HG02840 (cell line): Measurements from ENCODE around the gene VAV1.
"Not testable (repeated sequence)": the region's sequence is repeated elsewhere in the genome, so short reads cannot be mapped to it uniquely, and the experiment has no call there.

Experiments used
- ATAC-seq: cut with Tn5 transposase; IDR thresholded peaks from one replicate; pipeline ENCODE4 v1.9.1; 2021; ENCODE audit warnings: mild to moderate bottlenecking, moderate library complexity, moderate number of reproducible peaks; ENCODE audit not compliant: unreplicated experiment, low FRiP score

VAV1 gene

DNA sequence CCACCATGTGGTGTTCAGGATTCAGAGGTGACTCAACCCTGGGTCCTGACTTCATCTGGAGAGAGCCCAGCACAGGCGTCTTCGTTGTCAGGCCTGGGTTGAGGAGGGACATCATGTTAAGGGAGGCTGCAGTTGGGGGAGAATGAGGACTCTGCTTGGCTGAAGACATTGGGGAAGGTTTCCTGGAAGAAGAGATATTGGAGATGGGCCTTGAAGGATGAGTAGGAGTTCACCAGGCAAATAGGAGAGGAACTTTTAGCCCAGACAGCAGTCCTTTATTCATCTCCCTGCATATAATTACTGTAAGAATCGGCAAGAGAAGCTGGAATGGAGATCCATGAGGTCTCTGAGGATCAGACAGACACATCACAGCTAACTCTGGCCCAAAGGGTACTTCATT lies 38.9 kb downstream of the VAV1 start:
- ATAC-seq = no peak

DNA sequence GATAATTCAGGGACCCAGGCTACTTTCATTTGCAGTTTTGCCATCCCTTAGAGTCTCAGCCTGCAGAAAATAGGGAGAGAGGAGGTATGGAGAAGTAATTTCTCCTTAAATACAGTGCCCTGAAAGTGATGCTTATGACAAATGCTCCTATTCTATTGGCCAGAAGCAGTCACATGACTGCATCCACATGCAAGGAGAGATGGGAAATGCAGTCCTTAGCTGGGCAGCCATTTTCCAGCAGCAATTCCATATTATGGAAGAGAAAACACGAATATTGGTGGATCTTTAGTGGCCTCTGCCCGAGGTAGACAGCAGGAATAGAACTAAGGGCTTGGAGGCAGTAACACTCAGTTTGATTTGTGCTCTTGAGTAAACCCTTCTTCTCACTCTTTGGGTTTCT lies 39.4 kb downstream of the VAV1 start:
- no peak for ATAC-seq

DNA sequence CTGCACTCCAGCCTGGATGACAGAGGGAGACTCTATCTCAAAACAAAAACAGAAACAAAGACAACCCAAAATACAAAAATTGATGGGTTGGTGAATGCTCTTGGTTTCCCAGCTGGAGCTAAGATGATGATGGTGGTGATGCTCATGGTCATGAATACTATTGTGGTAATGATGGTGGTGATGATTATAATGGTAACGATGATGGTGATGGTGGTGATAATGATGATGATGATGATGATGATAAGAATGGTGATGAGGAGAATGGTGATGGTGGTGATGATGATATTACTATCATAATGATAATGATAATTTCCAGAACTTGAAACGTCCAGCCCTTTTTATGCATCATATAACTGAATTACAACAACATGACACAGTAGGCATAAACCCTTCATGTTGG lies 40.1 kb downstream of the VAV1 start:
- no peak for ATAC-seq

DNA sequence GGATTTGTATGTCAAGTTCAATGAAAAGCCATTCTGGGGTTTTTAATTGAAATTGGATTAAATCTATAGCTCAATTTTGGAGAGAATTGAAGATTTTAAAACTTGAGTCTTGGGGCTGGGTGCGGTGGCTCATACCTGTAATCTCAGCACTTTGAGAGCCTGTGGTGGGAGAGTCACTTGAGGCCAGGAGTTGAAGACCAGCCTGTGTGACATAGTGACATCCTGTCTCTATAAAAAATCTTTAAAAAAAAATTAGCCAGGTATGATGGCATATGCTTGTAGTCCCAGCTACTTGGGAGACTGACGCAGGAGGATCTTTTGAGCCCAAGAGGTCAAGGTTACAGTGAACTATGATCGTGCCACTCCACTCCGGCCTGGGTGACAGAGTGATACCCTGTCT lies 41.2 kb downstream of the VAV1 start:
- ATAC-seq = no peak

DNA sequence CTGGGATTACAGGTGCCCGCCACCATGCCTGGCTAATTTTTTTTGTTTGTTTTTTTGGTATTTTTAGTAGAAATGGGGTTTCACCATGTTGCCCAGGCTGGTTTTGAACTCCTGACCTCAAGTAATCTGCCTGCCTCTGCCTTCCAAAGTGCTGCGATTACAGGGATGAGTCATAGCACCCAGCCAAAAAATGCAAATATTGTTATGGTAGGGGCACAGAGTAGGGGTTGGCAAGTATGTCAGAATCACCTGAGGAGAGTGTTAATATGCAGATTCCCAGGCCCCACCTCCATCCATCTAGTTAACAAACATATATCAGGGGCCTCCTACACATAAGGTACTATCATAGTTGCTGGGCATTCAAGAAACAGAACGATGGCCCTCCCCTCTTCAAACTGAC lies 44.7 kb downstream of the VAV1 start:
- ATAC-seq = no peak

DNA sequence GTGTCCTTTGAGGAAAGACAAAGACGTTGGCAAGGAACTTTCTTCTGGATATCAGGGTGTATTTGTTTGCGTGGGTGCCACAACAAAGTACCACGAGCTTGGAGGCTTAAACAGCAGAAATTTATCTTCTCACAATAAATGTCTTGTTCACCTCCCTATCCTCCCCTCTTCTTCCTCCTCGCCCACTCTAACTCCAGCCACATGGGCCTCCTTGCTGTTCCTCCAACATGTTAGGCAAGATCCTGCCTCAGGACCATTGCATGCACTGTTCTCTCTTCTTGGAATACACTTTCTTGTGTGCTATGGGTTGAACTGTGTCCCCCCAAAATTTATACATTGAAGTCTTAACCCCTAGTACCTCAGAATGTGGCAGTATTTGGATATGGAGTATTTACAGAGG lies 45.7 kb downstream of the VAV1 start:
- no peak for ATAC-seq

DNA sequence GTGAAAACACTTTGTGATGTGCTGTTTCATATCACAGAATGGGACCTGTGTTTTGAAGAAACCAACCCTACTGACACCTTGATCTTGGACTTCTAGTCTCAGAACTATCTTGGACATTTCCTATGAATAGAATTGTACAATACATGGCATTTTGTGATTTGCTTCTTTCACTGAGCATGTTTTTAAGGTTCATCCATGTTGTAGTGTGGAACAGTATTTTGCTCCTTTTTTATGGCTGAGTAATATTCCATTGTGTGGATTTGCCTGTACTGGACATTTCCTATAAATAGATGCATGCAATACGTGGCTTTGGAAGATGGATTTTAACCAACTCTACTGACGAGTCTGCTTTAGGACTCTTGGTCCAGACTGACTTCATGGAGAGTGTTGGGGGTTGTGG lies 46.8 kb downstream of the VAV1 start:
- ATAC-seq = no peak

DNA sequence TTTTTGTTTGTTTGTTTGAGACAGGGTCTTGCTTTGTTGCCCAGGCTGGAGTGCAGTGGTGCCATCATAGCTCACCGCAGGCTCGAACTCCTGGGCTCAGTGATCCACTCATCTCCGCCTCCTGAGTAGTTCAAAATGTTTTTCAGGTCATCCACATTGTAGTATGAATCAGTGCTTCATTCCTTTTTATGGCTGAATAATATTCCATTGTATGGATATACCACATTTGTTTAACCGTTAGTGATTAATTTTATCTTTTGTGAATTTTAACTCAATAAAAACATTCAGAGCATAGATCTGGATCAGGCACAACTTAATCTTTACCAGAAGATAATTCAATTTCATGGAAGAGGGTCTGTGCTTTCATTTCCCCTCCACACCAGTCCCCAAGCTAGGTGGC lies 47.7 kb downstream of the VAV1 start:
- no peak for ATAC-seq

DNA sequence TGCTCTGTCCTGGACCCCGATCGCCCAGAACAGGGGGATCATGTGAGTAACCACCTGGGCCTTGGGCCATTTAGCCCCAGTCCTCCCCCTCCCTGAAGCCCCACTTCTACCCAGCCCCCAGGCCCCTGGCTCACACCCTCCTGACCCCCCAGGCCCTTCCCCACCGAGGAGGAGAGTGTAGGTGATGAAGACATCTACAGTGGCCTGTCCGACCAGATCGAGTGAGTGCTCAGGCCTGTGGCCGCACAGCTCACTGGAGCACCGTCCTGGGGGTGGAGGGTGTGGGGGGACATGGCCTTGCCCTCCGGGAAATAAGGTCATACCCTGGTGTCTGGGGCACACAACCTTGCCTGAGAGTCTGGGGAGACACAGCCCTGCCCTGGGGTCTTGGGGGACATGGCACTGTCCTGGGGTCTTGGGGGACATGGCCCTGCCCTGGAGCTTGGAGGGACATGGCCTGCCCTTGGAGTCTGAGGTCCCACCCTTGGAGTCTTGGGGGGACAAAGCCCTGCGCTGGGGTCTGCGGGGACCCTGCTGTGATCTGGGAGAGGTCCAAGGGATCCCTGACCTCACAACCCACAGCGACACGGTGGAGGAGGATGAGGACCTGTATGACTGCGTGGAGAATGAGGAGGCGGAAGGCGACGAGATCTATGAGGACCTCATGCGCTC lies 49.3 kb downstream of the VAV1 start:
- ATAC-seq = no peak

DNA sequence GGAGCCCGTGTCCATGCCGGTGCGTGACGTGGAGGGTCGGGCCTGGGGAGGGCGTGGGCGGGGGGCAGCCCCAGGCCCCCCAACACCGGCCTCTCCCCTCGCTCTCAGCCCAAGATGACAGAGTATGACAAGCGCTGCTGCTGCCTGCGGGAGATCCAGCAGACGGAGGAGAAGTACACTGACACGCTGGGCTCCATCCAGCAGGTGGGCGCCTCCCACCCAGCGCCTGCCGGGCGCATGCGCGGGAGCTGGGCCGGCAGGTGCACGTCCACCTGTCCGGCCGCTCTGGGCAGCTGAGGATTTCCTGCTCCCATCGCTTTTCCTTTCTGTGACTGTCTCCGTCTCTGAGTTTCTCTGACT lies 49.8 kb downstream of the VAV1 start:
- no peak for ATAC-seq

DNA sequence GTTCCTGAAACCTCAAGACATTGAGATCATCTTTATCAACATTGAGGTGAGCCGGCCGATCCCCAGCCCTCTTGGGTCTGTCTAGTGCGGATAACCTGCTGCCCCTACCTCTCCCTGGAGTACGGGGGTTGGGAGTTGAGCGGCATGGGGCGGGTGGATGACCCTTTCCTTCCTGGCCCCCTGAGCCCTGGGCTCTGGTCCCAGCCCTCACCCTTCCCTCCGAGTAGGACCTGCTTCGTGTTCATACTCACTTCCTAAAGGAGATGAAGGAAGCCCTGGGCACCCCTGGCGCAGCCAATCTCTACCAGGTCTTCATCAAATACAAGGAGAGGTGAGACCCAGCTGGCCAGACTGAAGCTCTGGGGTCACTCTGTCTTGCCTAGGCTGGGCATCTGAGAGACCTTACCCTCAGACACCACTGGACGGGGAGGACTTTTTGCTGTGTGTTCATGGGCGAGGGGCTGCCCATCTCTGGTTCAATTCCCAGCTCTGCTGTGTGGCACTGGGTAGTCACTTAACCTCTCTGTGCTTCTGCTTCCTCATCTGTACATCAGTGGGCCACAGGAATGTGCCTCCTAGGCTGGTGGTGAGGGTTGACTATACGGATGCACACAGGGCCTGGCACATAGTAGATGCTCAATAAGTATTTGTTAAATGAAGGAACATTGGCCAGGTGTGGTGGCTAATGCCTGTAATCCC lies 52.7 kb downstream of the VAV1 start:
- no peak for ATAC-seq

DNA sequence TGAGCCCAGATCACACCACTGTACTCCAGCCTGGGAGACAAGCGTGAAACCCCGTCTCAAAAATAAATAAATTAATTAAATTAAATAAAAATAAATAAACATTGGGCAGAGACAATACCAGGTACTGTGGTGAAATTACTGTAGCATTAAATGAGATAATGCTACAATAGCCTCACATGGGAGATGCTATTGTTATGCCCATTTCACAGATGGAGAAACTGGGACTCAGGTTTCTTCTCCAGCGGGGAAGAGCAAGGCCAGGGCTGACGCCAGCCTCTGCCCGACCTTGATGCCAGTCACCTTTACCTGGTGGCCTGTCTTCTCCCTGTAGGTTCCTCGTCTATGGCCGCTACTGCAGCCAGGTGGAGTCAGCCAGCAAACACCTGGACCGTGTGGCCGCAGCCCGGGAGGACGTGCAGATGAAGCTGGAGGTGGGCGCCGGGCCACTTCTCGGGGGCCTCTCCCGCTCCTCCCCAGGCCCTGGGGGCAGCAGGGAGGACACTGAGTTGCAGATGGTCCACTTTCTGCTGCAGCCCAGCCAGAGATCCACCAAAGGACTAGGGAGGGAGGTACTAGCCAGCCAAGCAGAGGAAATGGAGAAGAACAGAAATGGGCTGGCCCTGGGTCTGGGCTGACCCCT lies 53.9 kb downstream of the VAV1 start:
- ATAC-seq = no peak

DNA sequence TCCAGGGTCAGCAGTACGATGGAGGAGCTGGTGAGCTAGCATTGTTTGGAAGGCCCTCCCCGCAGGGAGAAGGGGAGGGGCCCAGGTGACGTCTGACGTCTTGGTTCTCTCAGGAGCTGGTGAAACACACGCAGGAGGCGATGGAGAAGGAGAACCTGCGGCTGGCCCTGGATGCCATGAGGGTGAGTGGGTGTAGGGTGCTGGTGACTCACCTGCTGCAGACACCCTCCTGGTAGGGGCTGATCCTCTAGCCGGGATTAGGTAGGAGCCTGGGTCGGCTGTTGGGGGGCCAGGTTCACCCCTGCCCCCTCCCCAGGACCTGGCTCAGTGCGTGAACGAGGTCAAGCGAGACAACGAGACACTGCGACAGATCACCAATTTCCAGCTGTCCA lies 55.8 kb downstream of the VAV1 start:
- no peak for ATAC-seq

DNA sequence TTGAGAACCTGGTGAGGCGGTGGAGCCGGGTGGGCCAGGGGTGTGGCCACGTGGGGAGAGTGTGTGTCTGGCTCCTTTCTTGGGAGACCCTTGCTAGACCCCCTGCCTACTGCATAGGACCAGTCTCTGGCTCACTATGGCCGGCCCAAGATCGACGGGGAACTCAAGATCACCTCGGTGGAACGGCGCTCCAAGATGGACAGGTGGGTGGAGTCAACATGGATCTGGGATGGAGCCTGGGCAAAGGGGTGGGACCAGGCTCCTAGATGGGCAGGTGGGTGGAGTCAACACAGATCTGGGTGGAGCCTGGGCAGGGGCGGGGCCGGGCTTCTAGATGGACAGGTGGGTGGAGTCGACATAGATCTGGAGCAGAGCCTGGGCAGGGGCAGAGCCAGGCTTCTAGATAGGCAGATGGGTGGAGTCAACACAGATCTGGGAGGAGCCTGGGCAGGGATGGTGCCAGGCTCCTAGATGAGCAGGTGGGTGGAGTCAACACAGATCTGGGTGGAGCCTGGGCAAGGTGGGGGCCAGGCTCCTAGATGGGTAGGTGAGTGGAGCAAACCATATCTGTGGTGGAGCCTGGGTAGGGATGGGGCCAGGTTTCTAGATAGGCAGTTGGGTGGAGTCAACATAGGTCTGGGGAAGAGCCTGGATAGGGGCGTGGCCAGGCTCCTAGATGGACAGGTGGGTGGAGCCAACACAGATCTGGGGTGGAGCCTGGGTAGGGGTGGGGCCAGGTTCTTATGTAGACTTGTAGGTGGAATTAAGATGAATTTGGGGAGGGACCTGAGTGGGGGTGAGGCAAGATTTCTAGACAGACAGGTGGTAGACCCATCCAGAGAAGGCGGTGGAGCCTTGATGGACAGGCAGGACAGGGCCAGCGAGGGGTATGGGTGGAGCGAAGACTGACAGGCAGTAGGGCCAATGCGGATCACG lies 56.5 kb downstream of the VAV1 start:
- ATAC-seq = no peak

DNA sequence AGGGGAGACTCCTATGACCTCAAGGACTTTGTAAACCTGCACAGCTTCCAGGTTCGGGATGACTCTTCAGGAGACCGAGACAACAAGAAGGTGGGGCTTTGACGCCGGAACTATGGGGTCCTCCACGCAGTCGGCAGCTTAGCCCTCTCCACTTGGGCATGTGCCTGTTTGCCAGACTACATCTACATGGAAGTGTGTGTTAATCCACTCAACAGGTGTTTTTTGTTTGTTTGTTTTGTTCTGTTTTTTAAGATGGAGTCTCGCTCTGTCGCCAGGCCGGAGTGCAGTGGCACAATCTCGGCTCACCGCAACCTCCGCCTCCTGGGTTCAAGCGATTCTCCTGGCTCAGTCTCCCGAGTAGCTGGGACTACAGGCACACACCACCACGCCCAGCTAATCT lies 57.3 kb downstream of the VAV1 start:
- not testable (repeated sequence) for ATAC-seq

DNA sequence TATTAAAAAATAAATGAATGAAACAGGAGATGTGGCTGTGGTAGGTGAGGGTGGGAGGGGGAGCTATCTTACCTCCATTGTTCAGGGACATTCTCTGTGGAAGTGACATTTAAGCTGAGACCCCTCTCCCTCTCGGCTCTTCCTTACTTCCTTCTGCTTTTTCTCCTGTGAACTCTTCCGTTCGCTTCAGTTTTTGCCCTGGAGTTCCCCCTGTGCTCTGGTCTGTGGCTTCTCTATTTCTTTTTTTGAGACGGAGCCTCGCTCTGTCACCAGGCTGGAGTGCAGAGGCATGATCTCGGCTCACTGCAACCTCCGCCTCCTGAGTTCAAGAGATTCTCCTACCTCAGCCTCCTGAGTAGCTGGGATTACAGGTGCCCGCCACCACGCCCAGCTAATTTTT lies 58.6 kb downstream of the VAV1 start:
- not testable (repeated sequence) for ATAC-seq

DNA sequence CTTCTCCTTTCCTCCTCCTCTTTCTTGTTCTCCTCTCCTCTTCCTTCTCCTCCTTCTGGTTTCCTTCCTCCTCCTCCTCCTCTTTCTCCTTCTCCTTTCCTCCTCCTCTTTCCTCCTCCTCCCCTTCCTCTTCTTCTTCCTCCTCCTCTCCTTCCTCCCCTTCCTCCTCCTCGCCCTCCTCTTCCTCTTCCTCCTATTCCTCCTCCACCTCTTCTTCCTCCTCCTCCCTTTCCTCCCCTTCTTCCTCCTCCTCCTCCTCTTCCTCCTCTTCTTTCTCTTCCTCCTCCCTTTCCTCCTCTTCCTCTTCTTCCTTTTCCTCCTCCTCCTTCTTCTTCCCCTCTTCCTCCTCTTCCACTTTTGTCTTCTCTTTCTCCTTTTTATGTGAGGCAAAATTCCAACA lies 59.9 kb downstream of the VAV1 start:
- ATAC-seq = no peak

DNA sequence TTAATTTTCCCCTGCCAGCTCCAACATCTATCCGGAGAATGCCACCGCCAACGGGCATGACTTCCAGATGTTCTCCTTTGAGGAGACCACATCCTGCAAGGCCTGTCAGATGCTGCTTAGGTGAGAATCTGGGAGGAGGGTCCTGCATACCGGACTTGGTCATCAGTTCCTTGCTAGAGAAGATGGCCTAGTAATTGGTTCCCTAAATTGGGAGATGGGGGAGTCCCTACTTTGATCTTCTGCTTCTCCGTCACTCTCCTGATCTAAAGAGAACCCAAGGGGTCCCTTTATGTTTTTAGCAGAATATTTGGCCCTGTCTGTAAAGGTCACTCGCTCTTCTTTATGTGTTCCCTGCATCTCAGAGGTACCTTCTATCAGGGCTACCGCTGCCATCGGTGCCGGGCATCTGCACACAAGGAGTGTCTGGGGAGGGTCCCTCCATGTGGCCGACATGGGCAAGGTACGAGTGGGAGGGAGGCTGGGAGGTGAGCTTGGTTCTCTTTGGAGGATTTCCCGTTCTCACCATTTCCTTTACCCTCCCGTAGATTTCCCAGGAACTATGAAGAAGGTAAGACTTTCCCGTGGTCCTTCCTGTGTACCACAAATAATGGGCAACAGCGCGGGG lies 60.8 kb downstream of the VAV1 start:
- no peak for ATAC-seq

DNA sequence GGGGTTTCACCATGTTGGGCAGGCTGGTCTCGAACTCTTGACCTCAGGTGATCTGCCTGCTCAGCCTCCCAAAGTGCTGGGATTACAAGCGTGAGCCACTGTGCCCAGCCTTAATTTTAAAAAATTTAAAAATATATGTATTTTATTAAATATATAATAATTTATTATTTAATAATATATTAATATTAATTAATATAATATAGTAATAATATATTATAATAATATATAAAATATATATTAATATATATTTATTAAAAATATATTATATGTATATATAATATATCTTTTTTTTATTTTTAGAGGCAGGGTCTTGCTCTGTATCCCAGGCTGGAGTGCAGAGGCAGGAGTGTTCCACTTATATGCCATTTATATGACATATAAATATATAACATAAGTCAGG lies 61.9 kb downstream of the VAV1 start:
- ATAC-seq = no peak

DNA sequence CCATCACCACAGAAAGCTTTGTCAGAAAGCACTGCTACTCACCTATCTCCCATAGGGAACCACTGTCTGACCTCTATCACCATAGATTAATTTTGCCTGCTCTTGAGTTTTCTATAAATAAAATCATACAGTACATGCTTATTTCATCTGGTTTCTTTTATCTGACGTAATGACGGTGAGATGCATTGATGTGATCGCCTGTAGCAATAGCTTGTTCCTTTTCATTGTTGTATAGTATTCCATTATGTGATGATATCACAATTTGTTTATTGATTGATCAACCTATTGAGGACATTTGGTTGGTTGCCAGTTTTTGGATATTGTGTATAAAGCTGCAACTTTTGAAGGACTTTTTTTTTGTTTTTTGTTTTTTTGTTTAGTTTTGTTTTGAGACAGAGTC lies 63.0 kb downstream of the VAV1 start:
- no peak for ATAC-seq

DNA sequence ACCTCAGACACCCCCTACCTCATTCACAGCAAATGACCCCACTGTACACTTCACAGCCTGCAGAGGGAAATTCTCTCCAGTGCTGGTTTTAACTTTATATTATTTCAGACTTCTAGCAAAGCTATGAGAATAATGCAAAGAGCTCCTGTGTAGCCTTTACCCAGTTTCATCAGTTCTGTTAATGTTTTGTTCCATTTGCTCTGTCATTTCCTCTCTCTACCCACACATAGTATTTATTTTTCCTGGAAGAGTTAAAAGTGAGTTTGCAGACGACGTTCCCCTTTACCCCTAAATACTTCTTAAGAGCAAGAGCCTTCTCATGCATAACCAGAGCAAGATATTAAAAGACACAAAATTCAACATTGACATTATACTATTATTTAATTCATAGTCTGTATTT lies 65.0 kb downstream of the VAV1 start:
- ATAC-seq = no peak
